NOMO-1 treated with DMSO at 0.1 percent for 48 hours (cell line): ENCODE results near the gene OR5M8.

Experiments used
- DNase-seq: peaks from one replicate; lab custom pipeline; 2025; ENCODE audit not compliant: unreplicated experiment; lab: John Stamatoyannopoulos, UW

The OR5M8 gene

DNA sequence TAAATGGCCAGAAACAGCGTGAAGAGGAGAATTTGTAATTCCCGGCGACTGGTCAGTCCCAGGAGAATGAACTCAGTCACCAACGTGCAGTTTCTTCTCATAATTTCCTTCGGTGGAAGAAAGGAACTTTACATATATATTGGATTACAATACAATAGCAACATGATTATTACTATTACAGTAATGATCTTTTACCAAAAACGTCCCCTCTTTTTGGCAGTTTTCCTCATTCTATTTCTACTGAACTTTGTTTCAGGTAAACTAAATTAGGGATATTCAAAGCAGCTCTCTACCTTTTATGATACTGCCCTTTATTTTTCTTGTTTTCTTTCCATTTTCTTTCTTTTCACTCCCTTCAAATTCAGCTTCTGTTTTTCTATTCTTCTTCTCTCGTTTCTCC, at the start of gene OR5M8:
Gene OR5M8 (minus strand): TSS at position 101 of the 400 bp plus-strand sequence. CDS start 0 bp downstream, at position 101.
- no peak for DNase-seq

DNA sequence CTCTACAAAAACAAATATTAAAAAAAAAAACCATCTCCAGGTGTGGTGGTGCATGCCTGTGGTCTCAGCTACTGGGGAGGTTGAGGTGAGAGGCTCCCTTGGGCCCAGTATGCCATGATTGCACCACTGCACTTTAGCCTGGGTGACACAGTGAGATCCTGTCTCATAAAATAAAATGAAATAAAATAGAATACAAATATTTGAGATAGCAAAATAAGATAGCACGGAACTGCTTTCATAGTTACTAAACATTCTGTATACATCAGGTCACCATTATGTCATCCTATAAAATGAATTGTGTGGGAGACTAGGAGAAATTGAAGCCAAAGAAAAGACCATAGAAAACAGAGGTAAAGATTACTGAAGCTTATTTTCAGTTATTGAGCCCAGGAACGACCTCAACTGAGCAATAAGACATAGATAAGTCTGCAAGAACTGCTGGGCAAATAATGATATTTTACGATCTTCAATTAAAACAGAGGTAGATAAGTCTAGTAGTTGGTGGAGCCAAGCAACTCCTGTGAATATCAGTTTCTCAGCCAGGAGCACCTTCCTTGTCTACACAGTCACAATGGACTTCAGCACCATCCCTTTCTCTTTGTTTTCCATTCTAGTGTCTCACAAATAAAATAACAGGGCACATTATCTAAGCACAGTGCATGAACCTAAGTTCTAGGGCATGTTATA, 42.0 kb upstream of the OR5M8 start:
- DNase-seq: no peak

DNA sequence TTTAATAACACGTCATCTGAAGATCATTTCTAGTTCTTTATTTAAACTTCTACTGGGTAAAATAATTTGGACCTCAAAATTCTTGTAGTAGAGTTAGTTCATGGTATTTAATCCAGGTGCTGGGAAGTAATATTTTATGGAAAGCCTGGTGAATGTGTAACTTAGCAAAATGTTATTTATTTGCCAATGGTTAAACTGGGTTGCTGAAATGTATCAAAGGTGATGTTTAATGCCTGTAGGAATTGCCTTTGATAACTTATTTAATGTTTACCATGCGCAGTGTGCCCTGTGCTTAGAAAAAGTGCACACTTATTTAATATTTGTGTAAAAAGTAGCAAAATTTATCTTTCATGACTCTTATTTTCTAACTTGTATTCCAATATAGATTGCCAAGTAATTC, 40.7 kb upstream of the OR5M8 start:
- DNase-seq: no peak

DNA sequence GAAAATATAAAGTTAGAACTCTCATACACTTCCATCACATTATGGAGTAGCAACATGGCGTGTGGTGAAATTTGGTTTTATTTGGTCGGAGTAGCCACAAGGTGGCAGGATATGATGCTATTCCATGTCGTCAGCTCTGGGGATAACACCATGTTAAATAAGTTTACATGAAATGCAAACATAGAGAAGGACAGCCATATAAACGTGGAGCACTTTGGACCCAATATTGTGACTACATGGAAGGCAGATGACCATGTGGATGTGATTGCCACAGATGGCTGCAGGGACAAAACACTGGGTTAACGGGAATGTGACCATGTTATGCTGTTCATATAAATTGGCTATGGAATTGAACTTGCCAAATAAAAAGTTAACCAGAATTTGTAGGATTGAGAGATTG, 30.8 kb upstream of the OR5M8 start:
- DNase-seq: no peak

DNA sequence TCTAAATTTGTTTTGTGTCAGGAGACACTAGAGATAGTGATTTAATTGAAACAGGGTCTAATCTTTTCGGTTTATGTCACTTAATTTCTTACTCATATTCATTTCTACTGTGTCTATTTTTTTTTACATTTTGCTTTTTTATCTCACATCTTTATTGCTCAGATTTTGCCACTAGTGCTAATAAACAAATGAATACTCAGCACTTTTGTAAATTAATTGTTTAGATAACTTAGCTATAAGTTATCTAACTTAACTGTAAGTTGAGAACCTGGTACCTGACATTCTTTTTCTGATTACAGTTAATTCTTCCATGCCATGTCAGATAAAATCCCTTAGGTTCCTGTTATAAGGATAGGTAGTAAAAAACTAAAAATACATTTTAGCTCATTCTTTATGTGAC, 22.1 kb upstream of the OR5M8 start:
- no peak for DNase-seq

DNA sequence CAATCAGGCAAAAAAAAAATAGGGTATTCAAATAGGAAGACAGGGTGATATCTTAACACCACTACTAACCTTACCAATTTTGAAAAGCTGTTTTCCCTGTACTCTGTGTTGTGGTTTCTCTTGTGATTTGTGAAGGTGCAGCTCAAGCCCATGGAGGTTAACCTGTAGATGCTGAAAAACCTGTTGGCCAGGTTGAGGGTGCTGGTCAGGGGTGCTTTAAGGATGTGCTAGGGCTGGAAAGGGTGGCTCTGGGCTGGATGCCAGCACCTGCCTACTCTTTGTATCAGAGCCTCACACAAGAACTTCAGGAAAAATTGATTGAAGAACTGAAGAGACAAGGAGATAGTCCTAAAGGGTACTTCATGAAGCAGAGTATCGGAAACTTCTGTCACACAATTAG, 18.3 kb upstream of the OR5M8 start:
- DNase-seq: no peak

DNA sequence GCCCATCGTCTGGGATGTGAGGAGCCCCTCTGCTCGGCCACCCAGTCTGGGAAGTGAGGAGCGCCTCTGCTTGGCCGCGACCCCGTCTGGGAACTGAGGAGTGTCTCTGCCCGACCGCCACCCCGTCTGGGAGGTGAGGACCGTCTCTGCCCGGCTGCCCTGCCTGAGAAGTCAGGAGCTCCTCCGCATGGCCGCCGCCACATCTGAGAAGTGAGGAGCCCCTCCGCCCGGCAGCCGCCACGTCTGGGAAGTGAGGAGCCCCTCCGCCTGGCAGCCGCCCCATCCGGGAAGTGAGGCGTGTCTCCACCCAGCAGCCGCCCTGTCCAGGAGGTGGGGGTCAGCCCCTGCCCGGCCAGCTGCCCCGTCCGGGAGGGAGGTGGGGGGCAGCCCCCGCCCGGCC, 5.8 kb upstream of the OR5M8 start:
- DNase-seq: no peak

DNA sequence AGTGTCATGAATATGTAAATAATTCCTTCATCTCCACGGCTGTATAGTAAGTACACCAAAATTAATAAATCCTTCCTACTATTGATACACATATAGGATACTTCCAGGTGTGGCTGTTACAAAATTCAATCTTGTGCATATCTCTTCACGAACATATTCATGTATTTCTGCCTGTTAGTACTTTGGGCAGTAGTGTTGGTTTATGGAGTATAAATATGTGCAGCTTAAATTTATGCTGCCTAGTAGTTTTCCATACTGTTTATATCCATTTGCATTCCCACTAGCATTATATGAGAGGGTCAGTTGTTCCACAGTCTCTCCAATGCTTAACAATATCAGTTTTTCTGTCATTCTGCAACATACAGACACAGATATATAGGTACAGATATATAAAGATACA, 3.9 kb upstream of the OR5M8 start:
- no peak for DNase-seq

DNA sequence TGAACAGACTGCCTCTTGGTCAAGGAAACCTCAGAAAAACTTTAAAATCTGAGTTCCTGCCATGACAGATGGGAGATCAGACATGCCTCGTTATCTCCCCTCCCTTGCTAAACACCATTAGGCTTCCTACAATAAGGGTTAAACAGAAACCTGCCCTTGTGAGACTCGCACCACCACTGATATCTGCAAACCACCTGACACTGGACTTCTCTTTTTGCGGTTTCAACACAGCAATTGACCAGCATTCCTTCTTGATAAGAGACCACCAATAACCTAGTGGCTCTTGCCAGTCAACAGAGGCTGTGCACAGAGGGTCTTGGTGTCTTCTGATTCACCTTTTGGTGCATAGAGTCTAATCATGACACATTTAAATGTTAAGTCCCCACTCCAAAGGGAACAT, 4.4 kb downstream of the OR5M8 start:
- DNase-seq: no peak

DNA sequence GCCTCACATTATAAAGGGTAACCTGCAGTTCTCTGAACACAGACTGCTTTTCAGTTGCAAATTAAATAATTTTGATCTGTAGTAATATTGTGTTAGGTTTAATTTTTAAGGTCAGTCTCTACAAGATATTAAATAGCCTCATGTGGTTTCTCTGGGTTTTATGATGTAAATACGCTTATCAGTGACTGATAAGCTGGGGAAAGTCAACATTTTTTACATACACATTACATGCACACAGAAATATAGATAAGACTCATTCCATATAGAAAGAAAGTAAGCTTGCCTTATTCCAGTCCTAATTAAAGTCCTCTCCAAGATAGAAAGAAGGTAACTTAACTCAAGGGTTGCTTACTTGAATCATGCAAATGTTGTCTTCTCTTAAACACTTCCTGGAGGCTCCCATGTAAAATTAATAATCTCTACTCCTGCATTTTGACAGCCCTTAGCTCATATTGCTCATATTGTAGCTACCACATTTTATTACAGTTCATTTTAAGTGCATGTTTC, 16.4 kb downstream of the OR5M8 start:
- DNase-seq: no peak

DNA sequence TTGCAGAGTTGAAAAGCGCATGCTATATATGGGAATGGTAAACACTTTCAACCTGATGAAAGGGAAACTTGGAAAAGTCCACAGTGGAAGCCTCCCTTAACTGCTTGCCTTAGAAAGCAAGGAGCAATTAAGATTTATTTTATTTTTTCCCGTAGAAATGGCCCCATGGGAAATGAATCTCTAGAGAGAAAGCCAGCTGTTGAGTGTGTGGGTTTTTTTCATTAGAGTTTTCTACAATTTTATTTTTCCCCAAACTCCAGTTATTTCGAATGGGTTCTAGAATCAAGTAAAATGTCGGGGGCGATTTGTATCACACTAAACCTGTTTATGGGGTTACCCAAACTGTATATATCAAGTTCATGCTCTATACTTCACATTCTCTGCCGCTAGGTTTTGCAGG, 17.9 kb downstream of the OR5M8 start, which contains the start of gene OR5M3:
Gene OR5M3 (minus strand): TSS at position 101 of the 400 bp plus-strand sequence. CDS start 2,855 bp downstream, outside the sequence.
- DNase-seq: no peak

DNA sequence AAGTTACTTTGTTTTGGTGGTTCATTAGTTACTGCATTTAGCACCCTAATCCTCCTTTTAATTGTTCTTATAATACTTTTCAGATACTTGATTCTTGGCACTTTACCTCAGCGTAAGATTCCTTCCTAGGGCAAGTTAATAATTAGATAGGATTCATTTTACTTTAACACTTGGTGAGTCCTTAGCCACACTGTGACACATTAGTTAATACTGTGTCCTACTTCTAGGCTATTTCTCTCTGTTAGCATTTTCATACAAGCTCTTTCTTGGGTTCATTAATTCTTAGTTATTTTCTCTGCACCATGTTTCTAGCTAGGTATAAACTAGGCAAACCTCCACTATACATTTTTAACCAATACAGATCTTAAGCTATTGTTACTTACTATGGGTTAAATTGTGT, 34.1 kb downstream of the OR5M8 start:
- DNase-seq: no peak

DNA sequence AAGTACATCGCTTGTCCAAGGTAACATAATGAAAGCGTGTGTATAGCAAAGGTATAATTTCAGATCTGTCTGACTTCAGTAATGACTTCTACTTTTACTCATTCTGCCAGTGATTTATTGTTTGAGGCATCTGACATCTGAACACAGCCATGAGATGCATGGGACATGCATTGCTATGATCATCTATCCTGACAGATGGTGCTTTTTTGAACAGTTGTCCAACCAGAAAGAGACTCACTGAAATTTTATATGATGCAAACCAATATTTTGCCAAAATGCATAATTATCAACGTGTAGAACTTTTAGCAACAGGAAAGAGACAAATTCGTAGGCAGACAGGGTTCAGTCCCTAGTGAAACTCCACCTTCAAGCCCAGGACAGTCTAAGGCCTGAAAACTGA, 37.6 kb downstream of the OR5M8 start:
- no peak for DNase-seq
